GF-D8 (cell line): ENCODE data around the gene PDE4A.
A peak's percentile ranks its signal among the peaks of the same experiment; 100 is the strongest.
"Not testable (repeated sequence)": the region's sequence is repeated elsewhere in the genome, so short reads cannot be mapped to it uniquely, and the experiment has no call there.

Experiments
- DNase-seq: peaks from one replicate; lab custom pipeline; 2025; lab: John Stamatoyannopoulos, UW

Gene PDE4A

DNA sequence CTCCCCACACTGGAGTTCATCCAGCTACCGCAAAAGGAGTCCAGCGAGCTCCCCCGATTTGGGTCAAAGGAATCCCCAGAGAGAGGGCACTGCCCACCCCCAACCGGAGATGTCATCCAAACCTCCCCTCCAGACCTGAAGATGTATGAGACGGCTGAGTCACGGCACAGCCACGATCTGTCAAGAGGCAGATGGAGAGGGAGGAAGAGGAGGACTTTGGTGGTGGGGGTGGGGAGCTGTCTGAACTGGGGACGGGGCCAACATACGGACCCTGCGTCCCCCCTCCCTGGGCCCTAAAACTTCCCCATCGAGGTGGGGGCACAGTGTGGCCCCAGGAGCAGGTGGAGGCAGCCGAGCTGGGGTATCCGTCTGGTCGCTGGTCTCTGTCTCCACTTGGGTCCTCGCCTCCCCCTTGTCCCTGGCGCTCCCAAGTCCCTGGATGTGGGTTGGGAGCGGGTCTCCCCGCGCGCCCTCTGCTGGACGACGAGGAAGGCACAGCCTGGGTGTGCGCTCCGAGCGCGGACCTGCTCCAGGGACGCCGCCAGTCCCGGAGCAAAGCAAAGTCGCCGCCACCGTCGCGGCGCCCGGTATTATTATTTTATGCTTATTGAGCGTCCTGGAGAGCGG is 3.8 kb downstream of the PDE4A start:
- peak; percentile 16 for DNase-seq

DNA sequence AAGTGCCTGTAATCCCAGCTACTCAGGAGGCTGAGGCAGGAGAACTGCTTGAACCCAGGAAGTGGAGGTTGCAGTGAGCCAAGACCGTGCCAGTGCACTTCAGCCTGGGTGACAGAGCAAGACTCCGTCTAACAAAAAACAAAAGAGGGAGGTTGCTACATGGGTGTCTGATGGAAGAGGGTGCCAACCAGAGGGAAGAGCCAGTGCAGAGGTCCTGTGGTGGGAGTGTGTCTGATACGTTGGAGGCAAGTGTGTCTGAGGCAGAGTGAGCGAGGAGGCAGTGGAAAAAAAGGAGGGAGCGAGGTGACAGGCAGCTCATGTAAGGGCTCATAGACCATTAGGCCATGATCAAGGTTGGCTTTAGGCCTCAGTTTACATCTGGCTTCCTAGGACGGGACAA is 6.8 kb downstream of the PDE4A start:
- no peak for DNase-seq

DNA sequence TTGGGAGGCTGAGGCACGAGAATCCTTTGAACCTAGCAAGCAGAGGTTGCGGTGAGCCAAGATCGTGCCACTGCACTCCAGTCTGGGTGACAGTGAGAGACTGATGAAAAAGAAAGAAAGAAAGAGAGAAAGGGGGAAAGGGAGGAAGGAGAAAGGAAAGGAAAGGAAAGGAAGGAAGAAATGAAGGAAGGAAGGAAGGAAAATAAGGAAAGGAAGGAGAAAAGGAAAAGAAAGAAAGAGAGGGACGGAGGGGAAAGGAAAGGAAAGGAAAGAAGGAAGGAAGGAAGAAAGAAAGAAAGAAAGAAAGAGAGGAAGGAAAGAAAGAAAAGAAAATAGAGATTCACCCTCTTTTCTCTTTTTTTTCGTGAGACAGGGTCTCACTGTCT is 8.7 kb downstream of the PDE4A start:
- no peak for DNase-seq

DNA sequence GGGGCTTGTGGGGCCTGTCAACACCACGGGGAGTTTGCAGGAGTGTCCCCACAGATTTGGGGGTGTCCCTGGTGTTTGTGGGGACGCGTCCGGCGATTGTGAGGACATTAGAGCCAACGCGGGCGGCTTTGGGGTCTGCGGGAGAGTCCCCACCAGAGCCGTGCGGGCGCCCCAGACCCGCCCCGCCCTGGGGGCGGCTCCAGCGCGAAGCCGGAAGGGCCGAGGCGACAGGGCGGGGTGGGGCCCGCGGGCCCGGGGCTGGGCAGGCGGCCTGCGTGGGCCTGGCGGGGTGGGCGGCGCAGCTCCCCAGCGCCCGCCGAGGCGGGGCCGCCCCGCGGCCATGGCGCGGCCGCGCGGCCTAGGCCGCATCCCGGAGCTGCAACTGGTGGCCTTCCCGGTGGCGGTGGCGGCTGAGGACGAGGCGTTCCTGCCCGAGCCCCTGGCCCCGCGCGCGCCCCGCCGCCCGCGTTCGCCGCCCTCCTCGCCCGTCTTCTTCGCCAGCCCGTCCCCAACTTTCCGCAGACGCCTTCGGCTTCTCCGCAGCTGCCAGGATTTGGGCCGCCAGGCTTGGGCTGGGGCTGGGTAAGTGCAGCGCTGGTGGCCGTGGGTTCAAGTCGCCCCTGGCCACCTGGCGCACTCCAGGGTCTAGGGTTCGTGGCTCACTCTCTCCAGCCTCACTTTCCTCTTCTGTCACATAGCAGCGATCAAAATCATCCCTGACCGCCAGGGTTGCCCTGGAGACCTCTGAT is 10.3 kb downstream of the PDE4A start:
- DNase-seq: no peak

DNA sequence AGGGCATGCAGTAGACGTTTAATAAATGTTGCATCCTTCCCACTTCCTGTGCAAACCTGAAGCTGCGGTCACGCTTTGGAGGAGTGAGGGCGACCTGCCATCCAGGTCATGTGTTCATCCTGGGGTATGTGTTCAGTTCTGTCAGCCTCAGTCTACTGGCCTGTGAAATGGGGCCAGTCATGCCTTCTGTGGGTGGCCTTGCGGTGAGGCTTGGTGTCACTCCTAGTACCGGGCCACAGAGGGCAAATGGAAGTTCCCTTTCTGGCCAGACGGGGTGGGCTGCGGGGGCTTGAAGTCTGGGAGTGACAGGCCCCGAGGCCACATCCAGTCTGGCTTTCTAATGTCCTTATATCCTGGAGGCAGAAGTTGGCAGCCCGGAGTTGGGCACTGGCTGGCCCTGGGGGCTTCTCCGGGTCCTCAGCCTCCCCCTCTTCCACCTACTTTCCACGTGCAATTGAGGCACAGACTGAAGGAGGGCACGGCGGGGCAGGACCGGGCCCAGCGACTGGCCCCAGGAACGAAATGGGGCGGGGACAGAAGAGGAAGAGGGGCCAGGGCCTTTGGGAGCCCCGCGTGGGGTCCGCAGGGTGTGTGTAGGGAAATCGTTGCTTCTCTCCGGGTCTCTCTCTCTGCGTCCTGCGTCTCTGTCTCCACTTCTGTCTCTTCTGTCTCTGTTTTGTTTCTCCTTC is 11.1 kb downstream of the PDE4A start:
- DNase-seq: no peak

DNA sequence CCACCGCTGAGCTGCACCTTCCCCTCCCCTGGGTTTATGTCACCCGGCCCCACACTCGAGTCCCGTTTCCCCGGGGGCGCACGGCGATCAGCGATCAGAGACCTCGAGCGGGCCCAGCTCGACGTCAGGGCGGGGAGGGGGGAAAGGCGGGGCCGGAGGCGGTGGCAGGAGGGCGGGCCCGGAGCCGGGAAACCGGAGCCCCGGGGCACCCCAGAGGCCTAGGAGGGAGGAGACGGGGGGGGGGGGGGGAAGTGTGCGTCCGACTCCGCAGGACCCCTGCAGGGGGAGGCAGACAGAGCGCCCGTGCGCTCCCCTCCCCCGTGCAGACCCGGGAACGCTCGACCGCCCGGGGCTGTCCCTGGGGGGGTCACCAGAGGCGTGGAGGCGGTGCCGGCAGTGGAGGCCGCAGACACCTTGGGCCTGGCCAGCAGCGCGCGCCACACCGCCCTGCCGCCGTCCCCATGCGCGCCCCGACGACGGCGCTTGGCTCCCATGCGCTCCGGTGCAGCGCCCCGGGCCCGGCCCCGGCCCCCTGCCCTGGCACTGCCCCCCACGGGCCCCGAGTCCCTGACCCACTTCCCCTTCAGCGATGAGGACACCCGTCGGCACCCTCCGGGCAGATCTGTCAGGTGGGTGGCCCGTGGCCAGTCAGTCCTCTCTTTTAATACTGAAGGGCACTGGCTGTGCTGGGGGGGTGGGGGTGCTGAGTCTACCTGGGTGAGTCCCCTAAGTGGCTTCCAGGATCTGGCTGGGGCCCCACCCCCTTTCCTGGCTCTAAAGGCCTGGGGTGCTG is 11.8 kb downstream of the PDE4A start:
- DNase-seq: no peak

DNA sequence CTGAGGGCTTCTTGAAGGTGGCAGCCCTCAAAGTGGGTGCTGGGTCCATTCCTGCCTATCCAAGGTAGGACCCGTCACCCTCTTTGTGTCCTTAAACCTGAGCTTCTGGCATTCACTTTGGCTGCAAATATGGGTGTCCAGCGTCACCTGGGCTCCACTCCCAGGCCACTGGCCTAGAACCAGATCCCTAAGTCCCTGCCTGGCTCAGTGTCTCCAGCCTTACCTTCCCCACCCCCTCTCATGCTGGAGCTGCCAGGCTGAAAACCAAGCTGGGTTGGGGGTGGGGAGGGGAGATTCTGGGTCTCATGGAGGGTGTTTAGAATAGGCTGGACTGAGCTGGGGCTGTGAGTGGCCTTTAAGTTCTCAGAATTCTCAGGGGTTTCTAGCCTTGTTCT is 12.4 kb downstream of the PDE4A start:
- DNase-seq: no peak

DNA sequence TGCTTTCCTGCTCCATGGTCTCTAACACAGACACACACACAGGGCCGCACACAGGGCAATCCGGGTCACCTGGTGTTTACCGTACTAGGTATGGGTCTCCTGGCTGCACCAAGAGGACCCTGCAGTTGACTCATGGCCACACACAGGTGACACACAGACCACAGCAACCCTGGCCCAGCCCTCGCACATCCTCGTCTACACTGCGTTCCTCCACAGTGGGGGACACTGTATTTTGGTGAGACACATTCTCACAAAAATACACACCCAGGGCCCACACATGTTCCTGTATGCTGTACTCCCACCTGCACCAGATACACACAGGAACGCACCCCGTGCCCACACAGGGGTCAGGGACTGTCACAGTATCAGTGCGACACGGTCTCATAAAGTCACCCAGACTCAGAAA is 12.8 kb downstream of the PDE4A start:
- no peak for DNase-seq

DNA sequence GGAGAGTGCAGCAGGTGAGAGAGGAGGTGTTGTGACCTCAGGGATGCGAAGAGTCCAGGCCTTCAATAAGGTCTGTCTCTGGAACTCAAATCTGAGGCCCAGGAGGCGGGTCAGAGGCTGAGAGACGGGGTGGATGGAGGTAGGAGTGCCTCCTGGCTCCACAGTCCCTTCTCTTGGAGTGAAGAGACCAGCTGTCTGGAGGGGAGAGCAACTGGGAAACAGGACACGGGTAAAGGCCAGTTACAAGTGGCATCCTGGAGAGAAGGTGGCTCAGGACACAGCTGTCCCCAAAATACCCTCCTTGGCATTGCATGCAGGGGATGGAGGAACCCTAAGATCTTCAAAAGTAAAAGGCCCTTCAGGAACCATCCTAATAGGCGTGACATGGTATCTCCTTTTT is 19.2 kb downstream of the PDE4A start:
- no peak for DNase-seq

DNA sequence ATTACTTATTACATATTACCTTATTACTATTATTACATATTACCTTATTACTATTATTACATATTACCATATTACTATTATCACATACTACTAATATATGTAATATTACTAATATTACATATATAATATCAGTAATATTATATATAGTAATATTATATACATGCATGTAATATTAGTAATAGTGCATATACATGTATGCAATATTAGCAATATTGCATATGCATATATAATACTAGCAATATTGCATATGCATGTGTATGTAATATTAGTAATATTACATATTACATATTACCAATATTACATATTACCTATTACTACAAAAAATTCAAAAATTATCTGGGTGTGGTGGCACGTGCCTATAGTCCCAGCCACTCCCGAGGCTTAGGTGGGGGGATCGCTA is 22.4 kb downstream of the PDE4A start:
- no peak for DNase-seq

DNA sequence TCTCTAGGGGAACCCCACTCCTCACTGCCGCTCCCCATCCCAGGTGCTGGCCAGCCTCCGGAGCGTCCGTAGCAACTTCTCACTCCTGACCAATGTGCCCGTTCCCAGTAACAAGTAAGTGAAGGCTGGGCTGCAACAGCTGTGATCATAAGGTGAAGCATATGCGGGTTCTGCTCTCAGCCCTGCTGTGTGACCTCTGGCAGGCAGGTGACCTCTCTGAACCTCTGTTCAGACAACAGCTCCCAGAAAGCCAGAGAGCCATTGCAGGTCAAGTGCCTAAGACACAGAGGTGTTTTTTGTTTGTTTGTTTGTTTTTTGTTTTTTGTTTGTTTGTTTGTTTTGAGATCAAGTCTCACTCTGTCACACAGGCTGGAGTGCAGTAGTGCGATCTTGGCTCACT is 28.7 kb downstream of the PDE4A start:
- DNase-seq: no peak

DNA sequence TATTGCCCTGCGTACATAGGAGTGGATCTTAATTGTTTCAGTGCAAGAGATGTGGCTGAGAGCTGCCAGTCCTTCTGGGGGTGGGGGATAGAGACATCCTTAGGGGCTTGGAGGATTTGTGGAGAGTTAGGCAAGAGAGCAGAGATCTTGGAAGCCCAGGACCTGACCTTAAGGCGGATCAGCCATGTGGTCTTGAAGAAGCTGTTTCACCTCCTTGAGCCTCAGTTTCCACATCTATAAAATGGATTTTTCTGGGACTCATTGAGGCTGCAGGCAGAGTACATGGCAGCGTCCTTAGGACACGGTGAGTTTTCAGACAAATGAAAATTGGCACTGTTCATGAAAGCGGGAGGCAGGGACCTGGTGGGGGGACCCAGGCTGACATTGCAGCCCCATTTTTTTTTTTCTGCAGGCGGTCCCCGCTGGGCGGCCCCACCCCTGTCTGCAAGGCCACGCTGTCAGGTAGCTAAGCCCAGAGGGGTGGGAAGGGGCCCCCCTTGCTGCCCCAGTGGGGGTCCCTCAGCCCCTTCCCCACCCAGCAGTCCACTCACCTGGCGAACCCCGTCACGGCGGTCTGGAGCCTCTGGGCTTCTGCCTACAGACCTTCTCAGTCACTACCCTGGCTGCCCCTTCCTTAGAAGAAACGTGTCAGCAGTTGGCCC is 30.0 kb downstream of the PDE4A start:
- DNase-seq: no peak

DNA sequence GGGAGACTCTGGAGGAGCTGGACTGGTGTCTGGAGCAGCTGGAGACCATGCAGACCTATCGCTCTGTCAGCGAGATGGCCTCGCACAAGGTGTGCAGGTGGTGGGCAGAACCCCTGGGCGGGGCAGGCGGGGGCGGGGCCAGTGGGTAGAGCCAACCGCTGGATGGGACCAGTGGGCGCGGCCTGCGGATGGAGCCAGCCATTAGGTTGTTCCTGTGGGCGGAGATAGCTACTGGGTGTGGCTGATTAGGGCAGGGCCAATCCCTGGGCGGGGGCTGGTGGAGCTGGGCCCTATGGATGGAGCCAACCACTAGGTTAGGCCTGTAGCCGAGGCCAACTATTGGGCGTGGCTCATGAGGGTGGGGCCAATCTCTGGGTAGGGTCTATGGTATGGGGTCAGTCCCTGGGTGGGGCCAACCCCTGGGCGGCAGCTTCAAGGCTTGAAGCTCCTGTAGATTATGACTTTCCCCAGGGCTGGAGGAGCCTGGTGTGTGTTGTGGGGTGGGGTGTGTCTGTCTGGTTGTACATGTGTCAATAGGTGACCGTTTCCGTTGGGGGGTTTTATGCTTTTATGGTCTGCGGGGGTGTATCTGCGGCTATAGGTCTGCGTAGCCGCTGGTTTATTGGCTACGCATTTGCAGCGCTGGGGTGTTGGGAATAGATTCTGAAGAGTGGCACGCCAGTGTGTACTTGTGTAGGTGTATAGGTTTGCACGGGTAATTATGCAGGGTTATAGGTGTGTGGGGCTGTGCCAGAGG is 30.7 kb downstream of the PDE4A start:
- no peak for DNase-seq

DNA sequence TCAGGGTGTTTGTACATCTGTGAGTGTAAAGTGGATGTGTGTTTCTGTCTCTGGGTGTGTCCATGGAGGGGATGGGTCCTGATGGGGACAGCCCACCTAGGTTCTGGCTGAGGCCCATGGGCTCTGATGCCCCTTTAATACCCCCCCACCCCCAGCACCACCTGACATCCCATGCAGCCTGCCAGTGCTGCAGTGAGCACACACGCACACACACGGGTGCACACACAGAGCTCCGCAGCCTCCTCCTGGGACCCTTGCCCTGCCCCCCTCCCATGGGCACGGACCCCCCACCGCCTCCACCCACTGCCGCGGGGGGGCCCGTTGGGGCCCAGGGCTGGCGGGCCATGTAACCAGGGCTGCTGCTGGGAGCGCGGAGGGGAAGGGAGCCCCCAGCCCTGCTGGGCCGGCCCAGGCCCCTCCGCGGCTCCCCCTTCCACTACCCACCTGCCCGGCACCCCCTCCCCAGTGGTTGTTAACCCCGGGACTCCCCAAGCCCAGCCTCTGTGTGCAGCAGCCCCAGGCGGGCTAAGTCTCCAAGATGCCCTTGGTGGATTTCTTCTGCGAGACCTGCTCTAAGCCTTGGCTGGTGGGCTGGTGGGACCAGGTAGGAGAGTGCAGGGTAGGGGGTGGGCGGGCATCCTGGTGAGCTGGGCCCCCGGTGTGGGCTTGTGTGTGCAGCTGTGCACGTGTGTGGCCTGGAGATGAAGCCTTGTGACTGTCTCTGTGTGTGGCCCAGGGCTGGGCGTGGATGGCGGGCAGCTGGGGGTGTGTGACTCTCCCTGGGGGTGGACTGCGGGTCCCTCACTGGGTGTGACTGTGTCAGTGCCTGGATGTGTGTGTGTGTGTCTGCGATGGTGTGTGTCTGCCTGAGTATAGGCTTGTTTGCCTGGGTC is 32.6 kb downstream of the PDE4A start:
- no peak for DNase-seq

DNA sequence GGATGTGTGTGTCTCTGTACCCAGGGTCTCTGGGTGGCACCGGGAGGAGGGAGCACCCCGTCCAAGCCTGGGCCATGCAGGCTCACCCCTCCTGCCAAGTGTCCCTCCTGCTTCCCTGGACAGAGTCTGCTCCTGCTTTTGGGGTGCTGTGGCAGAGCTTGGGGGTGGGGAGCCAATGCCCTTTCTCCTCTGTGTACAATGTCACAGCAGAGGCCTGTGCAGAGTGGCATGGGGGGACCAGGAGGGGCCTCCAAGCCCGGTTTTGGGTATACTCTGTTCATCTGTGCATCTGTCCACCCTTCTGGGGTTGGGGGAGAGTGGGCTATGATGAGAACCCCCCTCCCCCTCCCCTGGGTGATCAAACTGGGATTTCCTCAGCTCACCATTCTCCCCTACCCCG is 33.5 kb downstream of the PDE4A start:
- DNase-seq: no peak

DNA sequence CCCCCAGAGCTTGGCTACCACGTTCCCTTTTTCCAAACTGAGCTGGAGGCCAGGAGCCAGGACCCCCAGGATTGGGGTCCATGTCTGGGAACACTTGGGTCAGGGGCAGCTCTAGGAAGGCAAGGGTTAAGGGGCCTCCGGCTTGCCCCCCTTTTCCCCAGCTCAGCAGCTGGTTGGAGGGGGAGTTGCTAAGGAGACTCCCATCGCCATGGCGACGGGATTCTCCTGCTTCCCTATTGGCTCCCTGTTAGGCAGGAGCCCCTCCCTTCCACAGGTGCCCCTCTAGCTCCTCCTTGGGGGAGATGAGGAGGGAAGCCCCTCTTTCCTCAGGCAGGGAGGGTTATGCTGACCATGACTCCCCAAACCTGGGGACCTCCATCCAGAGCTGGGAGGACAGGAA is 33.9 kb downstream of the PDE4A start:
- DNase-seq: no peak

DNA sequence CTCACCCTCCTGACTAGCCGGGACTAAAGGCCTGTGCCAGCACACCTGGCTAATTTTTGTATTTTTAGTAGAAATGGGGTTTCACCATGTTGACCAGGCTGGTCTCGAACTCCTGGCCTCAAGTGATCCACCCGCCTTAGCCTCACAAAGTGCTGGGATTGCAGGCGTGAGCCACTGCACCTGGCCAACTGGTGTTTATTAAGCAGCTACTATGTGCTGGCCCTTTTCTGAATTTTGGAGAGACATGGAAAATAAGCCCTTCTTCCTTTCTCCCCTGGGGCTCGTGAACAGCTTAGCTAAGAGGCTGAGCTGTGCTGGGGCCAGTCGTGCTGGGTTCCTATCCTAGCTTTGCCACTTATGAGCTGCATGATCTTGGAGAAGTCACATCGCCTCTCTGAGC is 38.4 kb downstream of the PDE4A start:
- DNase-seq: not testable (repeated sequence)

DNA sequence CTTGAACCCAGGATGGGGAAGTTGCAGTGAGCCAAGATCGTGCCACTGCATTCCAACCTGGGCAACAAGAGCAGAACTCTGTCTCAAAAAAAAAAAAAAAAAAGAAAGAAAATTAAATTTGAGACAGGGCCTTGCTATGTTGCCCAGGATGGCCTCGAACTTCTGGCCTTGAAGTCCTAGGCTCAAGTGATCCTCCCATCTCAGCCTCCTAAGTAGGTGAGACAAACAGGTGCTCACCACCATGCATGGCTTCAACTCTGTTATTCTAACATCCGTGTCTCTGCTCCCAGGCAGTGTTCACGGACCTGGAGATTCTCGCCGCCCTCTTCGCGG is 40.3 kb downstream of the PDE4A start:
- DNase-seq: no peak

DNA sequence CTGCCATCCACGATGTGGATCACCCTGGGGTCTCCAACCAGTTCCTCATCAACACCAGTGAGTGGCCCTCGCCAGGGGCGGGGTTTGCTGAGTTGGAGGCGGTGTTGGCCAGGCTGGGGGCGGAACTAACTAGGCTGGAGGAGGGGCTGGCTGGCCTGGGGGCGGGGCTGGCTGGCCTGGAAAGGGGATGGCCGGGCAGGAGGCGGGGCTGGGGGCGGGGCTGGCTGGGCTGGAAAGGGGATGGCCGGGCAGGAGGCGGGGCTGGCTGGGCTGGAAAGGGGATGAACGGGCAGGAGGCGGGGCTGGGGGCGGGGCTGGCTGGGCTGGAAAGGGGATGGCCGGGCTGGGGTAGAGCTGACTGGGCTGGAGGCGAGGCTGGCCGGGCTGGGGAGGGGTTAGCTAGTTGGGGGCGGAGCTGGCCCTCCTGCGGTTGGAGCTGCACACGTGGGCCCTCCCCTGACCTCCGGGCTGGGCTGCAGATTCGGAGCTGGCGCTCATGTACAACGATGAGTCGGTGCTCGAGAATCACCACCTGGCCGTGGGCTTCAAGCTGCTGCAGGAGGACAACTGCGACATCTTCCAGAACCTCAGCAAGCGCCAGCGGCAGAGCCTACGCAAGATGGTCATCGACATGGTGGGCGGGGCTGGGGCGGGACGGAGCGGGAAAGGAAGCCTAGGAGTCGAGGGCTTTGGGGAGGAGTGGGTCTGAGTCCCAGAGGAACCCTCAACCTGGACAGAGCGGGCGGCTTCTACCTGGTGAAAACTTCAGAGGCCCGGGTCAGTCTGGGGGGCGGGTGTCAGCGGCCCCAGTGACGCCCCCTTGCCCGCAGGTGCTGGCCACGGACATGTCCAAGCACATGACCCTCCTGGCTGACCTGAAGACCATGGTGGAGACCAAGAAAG is 41.0 kb downstream of the PDE4A start:
- DNase-seq: no peak
